Measurements from ENCODE around the gene C5orf58.

- TF ChIP-seq MXI1 (IDR thresholded peaks at IDR 0.05; ENCODE audit: low read depth, low read length) (no peak), USF2 (CRISPR knock-in tag; IDR thresholded peaks at IDR 0.05) (no peak), HINFP (tag; conservative IDR thresholded peaks at IDR 0.05; ENCODE audit: low read depth) (no peak), GABPA (tag; conservative IDR thresholded peaks at IDR 0.05; ENCODE audit: low read depth) (no peak)
Observed at GRCh38 chr5:170293273-170293672, 60.5 kb downstream of the C5orf58 start.
